Measurements from ENCODE around the gene IFI30. TPM values are rescaled to one million over a fixed set of nuclear protein-coding genes. Genes with fewer than 3 reads are reported as not detected.
A peak's percentile ranks its signal among the peaks of the same experiment; 100 is the strongest.

Gene IFI30
- total RNA-seq = 100 to 1,000 TPM; 577 to 986 TPM
- 10 to 100 TPM in 3 of 6 donors, 1 to 10 TPM in 3; 7.3 to 18.2 (median 10.0) TPM for polyA plus RNA-seq (ENCODE audit: insufficient read length in 6 of 6)
- long read RNA-seq, donor 1, transcript IFI30-201 (7 exons, 1,134 nt) = major isoform, 26 of 26 reads
- long read RNA-seq, donor 1, partial matches to known transcripts = 0 of 26 reads
- long read RNA-seq, donor 1, other reads (novel, unspliced or antisense) = 0 of 26 reads
- long read RNA-seq, donor 2, transcript IFI30-201 (7 exons, 1,134 nt) = major isoform, 7 of 7 reads
- long read RNA-seq, donor 2, partial matches to known transcripts = 0 of 7 reads
- long read RNA-seq, donor 2, other reads (novel, unspliced or antisense) = 0 of 7 reads
- long read RNA-seq, donor 3, transcript IFI30-201 (7 exons, 1,134 nt) = major isoform, 10 of 10 reads
- long read RNA-seq, donor 3, partial matches to known transcripts = 0 of 10 reads
- long read RNA-seq, donor 3, other reads (novel, unspliced or antisense) = 0 of 10 reads
- long read RNA-seq, donor 4, transcript IFI30-201 (7 exons, 1,134 nt) = major isoform, 1,092 of 1,104 reads
- long read RNA-seq, donor 4, partial matches to known transcripts = 3 of 1,104 reads
- long read RNA-seq, donor 4, other reads (novel, unspliced or antisense) = 9 of 1,104 reads
- long read RNA-seq, donor 5, transcript IFI30-201 (7 exons, 1,134 nt) = major isoform, 10 of 10 reads
- long read RNA-seq, donor 5, partial matches to known transcripts = 0 of 10 reads
- long read RNA-seq, donor 5, other reads (novel, unspliced or antisense) = 0 of 10 reads
- long read RNA-seq, donor 6, transcript IFI30-201 (7 exons, 1,134 nt) = major isoform, 23 of 23 reads
- long read RNA-seq, donor 6, partial matches to known transcripts = 0 of 23 reads
- long read RNA-seq, donor 6, other reads (novel, unspliced or antisense) = 0 of 23 reads
- long read RNA-seq, donor 7, transcript IFI30-201 (7 exons, 1,134 nt) = major isoform, 12 of 12 reads
- long read RNA-seq, donor 7, partial matches to known transcripts = 0 of 12 reads
- long read RNA-seq, donor 7, other reads (novel, unspliced or antisense) = 0 of 12 reads
- long read RNA-seq, donor 8, transcript IFI30-201 (7 exons, 1,134 nt) = major isoform, 20 of 20 reads
- long read RNA-seq, donor 8, partial matches to known transcripts = 0 of 20 reads
- long read RNA-seq, donor 8, other reads (novel, unspliced or antisense) = 0 of 20 reads
- long read RNA-seq, donor 9, partial matches to known transcripts = 0 of 3 reads
- long read RNA-seq, donor 9, other reads (novel, unspliced or antisense) = 0 of 3 reads
- long read RNA-seq, donor 10, transcript IFI30-201 (7 exons, 1,134 nt) = major isoform, 2,971 of 2,985 reads
- long read RNA-seq, donor 10, partial matches to known transcripts = 0 of 2,985 reads
- long read RNA-seq, donor 10, other reads (novel, unspliced or antisense) = 14 of 2,985 reads
- long read RNA-seq, donor 11 = 0 reads
- long read RNA-seq, donor 12, transcript IFI30-201 (7 exons, 1,134 nt) = major isoform, 22 of 22 reads
- long read RNA-seq, donor 12, partial matches to known transcripts = 0 of 22 reads
- long read RNA-seq, donor 12, other reads (novel, unspliced or antisense) = 0 of 22 reads

DNA sequence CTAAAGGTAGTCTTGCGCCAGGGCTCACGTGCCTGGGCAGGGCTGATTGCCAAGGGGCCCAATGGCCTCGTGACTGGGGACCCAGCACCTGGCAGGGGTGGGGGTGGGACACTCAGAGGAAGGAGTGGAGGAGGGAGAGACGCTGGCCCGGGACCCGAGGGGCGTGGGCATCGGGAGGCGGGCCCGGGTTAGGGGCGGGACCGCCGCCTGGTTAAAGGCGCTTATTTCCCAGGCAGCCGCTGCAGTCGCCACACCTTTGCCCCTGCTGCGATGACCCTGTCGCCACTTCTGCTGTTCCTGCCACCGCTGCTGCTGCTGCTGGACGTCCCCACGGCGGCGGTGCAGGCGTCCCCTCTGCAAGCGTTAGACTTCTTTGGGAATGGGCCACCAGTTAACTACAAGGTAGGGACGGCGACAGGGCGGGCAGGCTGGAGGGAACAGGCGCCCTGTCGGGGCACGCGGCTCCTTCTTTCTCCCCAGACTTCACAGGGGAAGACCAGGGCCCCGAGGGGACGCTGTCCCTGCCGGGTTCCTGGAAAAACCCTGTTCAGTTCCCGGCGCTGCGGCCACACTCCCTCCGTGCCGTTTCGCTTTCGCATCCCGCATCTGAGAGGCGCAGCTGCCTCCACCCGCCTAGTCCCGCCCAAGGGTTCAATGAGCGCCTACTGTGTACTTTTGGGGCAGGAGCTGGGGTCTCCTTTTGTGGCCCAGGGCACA is at the start of gene IFI30:
IFI30 (plus strand) TSS at position 242 of the 717 bp plus-strand sequence; CDS start at position 271, 29 bp downstream.
- intact Hi-C loops (cut with DNase I) = no loop called here
- Histone ChIP-seq H3K4me1 (peaks cover 4 to 81% of the 10 kb centered on the region in 2 donors), H3K4me3 (peak within 1 kb of the TSS; percentile 58 to 76), H3K36me3 (peaks cover 0 to 50% of the 10 kb centered on the region in 2 donors), H3K27ac (peak within 1 kb of the TSS; percentile 78 to 88), H3K9me3 (no peaks in the 10 kb centered on the region), H3K27me3 (no peaks in the 10 kb centered on the region)
- ATAC-seq (peak; percentile 85), DNase-seq (peak in 3 of 4 donors; percentile 84 to 97 (median 93))
- TF ChIP-seq, protein P1, sequence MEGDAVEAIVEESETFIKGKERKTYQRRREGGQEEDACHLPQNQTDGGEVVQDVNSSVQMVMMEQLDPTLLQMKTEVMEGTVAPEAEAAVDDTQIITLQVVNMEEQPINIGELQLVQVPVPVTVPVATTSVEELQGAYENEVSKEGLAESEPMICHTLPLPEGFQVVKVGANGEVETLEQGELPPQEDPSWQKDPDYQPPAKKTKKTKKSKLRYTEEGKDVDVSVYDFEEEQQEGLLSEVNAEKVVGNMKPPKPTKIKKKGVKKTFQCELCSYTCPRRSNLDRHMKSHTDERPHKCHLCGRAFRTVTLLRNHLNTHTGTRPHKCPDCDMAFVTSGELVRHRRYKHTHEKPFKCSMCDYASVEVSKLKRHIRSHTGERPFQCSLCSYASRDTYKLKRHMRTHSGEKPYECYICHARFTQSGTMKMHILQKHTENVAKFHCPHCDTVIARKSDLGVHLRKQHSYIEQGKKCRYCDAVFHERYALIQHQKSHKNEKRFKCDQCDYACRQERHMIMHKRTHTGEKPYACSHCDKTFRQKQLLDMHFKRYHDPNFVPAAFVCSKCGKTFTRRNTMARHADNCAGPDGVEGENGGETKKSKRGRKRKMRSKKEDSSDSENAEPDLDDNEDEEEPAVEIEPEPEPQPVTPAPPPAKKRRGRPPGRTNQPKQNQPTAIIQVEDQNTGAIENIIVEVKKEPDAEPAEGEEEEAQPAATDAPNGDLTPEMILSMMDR (IDR thresholded peaks at IDR 0.05) = no peak

DNA sequence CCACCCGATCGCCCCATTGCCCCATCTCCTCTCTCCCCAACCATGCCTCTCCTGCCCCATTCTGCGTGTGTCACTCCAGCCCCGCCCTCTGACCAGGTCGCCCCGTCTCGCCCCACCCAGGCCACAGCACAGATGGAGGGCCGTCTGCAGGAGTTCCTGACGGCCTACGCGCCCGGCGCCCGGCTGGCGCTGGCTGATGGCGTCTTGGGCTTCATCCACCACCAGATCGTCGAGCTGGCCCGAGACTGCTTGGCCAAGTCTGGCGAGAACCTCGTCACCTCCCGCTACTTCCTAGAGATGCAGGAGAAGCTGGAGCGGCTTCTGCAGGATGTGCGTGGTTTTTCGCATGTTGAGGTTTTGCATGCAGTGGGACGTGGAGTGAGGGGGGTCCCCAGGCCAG is 49.8 kb upstream of the IFI30 start:
- Histone ChIP-seq H3K27me3 (no peaks in the 10 kb centered on the region), H3K4me3 (no peak overlapping the region), H3K9me3 (no peaks in the 10 kb centered on the region), H3K4me1 (peaks cover 0 to 25% of the 10 kb centered on the region in 2 donors), H3K36me3 (peaks cover 0 to 83% of the 10 kb centered on the region in 2 donors), H3K27ac (no peak overlapping the region)
- TF ChIP-seq, protein P1 (IDR thresholded peaks at IDR 0.05) = no peak
- ATAC-seq (no peak), DNase-seq (no peak)
- intact Hi-C loops (cut with DNase I) = no loop called here

DNA sequence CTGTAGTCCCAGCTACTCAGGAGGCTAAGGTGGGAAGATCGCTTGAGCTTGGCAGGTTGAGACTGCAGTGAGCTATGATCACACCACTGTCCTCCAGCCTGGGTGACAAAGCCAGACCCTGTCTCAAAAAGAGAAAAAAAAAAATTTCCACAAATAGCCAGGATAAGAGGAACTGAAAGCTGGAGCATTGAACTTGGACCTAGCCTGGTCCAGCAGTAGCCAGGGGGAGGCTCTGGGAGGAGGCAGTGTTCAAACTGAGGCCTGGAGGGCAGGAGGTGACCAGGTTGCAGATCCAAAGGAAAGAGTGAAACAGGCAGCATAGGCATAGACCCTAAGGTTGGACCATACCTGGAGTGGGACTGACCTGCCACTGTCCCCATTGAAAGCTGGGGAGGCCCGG is 47.5 kb upstream of the IFI30 start:
- ATAC-seq (no peak), DNase-seq (no peak)
- intact Hi-C loops (cut with DNase I) = no loop called here
- Histone ChIP-seq H3K9me3 (no peaks in the 10 kb centered on the region), H3K27me3 (no peaks in the 10 kb centered on the region), H3K4me1 (peaks cover 0 to 8% of the 10 kb centered on the region in 2 donors), H3K36me3 (peaks cover 0 to 96% of the 10 kb centered on the region in 2 donors), H3K27ac (no peak overlapping the region), H3K4me3 (no peak overlapping the region)
- TF ChIP-seq, protein P1 (IDR thresholded peaks at IDR 0.05) = no peak

DNA sequence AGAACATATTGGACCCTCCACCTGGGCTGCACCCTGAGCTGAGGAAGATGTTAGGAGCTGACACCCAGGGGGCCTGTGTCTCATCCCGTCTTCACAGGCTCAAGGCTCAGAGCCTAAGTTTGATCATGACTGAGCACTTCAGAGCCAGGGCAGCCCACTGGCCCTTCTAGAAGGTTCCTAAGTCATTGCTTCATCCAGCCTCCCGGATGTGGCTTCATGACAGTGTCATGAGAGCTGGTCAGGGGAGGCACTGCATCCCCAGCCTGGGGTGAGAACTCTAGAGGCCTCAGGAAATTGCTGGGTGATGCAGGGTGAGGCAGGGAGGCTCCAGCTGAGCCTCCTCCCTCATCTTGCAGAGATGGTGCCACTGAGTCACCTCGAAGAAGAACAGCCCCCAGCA is 45.6 kb upstream of the IFI30 start:
- Histone ChIP-seq H3K4me1 (peaks cover 0 to 8% of the 10 kb centered on the region in 2 donors), H3K27me3 (no peaks in the 10 kb centered on the region), H3K27ac (peak overlapping the region in 1 of 2 donors; percentile 55), H3K4me3 (no peak overlapping the region), H3K36me3 (peaks cover 0 to 96% of the 10 kb centered on the region in 2 donors), H3K9me3 (no peaks in the 10 kb centered on the region)
- ATAC-seq (no peak), DNase-seq (no peak)
- intact Hi-C loops (cut with DNase I) = no loop called here
- TF ChIP-seq, protein P1 (IDR thresholded peaks at IDR 0.05) = no peak

All from left lung (tissue), 14 donors.